Suppressor macrophage treated with lipopolysaccharide for 1 hour (primary cell): ENCODE results near the gene CA14.
"Not testable (repeated sequence)": the region's sequence is repeated elsewhere in the genome, so short reads cannot be mapped to it uniquely, and the experiment has no call there.

Experiments used
- DNase-seq, 3 donors: peaks; one replicate each; pipeline ENCODE4 v3.0.0-alpha.2; 2020 to 2022

CA14 gene

DNA sequence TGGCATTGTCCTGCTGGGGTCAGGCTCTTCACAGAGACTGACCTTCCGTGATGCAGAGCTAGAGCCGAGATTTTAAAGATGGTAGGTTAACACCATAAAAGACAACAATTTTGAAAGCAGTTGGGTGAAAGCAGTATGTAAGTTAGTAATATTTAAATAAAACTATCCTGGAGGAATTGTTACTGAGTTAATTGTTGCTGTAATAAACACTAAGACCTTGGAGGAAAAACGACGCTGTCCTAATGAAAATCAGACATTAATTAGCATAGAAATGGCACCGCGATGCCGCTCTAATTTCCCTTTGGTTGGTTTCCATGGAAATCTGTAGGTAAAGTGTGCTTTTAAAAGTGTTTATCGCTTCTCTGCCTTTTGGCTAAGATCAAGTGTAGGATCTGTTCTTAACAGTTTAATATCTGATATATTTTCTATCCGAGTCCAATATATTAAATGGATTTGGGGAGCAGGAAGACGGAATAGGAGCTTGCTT lies 20.9 kb upstream of the CA14 start:
- no peak for DNase-seq

DNA sequence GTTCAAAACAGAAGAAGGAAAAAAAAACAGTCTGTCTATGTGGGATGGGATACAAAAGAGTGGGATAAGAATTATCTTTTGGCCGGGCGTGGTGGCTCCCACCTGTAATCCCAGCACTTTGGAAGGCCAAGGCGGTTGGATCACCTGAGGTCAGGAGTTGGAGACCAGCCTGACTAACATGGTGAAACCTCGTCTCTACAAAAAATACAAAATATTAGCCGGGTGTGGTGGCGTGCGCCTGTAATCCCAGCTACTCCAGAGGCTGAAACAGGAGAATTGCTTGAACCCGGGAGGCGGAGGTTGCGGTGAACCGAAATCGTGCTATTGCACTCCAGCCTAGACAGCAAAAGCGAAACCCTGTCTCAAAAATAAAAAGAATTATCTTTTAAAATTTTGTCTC lies 20.4 kb upstream of the CA14 start:
- not testable (repeated sequence) for DNase-seq

DNA sequence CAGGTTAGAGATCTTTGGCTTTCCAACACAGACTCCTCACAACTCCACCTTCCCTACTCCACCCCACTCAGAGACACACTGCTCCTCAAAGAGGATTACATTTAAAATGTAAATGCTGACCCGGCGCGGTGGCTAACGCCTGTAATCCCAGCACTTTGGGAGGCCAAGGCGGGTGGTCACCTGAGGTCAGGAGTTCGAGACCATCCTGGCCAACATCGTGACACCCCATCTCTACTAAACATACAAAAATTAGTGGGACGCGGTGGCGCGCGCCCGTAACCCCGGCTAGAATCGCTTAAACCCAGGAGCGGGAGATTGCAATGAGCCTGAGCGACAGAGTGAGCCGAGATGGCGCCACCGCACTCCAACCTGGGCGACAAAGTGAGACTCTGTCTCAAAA lies 19.8 kb upstream of the CA14 start:
- DNase-seq: no peak

DNA sequence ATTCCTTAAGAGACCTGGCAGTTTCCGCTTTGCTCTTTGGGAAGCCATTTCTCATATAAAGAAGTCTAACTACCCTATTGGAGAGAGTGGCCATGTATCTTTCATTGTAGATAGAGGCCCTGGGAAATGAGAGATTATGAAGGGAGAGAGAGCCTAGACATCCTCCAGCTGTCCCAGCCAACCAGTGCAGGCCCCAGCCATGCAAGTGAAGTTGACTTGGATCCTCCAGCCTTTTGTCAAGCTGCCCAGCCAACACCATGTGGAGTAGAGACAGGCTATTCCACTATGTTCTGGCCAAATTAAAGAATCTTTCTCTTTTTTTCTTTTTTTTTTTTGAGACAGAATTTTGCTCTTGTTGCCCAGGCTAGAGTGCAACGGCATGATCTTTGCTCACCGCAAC lies 14.6 kb upstream of the CA14 start:
- DNase-seq: no peak

DNA sequence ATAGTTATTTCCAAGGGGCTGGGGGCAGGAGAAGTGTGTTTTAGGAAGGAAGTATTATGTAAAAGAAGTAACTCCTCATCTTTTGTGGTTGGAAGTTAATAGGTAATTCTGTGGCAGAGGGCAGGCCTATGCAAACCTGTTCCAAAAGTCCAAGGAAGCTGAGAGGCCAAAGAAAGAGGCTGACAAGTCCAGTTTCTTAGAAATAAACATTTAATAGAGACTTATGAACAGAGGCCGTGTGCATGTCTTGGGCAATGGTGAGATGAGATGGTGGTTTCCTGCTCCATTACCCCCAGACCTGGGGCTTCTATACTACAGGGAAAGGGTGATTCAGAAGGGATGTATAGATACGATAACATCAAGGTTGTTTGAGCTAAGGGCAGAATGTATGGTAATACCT lies 7.6 kb upstream of the CA14 start:
- DNase-seq: no peak

DNA sequence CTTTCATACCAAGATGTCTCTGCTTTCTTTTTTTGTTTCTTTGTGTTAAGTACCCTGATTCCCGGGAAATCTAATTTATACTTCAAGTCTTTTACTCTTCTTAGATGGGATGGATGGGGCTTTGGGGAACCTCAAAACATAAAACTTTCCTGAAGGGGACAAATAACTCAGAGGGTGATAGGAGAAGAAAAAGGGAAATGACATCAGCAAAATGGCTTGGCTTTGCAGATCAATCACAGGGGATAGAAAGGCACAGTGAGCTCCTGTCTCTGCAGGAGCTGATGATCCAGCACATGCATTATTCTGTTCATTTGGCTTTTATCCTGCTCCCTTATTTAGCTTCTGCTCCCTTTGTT lies 1.4 kb upstream of the CA14 start:
- no peak for DNase-seq

DNA sequence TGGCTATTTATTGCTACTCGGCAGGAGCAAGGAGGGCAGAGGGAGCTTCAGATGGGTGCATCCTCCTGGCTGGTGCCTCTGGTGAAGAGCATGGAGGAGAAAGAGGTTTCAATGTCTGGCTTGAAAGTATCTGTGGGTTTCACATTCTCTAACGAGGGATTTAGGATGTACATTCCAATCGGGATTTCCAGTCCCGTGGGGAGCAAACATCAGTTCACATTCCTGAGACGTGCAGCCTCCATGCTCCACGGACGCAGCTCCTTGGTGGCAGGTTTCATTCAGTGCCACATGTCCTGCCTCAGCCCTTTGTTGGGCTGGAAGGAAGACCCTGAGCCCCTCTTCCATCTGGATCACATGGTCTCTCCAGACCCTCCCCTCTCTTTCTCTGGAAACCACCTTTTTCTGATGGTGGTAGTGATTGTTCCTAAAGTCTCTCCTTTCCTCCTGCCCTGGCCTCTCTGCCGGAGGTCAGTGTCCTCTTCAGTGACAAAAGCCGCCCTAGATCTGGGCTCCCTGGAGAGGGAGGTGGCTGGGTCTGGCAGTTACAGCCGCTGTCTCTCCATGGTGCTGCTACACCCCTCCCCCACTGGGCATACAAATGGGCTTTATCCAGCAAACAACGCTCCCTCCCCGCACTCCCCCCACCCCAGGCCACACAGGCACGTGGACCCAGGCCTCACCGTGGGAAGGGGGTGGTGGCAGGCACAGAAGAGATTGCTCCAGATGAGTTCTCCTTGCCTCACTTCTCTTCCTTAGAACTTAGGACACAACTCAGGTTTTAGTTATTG lies 826 bp upstream of the CA14 start:
- no peak for DNase-seq

DNA sequence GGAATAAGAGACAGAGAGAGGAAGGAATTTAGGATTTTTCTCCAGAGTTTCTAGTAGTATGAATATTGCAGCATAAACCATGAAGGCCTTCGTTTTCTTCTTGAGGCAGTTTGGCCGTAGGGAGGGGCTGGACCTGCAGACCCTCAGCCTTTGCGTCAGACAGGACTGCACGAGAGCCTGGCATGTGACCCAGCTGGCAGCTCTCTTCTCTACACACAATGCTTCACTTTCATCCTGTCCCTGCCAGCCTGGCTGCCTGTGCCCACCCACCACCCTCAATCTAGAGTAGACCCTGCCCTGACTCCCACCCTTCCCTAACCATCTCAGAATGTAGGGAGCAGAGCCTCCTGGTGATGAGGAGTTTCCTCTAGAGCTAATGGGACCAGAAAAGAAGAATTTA lies 1.6 kb downstream of the CA14 start:
- DNase-seq: no peak

DNA sequence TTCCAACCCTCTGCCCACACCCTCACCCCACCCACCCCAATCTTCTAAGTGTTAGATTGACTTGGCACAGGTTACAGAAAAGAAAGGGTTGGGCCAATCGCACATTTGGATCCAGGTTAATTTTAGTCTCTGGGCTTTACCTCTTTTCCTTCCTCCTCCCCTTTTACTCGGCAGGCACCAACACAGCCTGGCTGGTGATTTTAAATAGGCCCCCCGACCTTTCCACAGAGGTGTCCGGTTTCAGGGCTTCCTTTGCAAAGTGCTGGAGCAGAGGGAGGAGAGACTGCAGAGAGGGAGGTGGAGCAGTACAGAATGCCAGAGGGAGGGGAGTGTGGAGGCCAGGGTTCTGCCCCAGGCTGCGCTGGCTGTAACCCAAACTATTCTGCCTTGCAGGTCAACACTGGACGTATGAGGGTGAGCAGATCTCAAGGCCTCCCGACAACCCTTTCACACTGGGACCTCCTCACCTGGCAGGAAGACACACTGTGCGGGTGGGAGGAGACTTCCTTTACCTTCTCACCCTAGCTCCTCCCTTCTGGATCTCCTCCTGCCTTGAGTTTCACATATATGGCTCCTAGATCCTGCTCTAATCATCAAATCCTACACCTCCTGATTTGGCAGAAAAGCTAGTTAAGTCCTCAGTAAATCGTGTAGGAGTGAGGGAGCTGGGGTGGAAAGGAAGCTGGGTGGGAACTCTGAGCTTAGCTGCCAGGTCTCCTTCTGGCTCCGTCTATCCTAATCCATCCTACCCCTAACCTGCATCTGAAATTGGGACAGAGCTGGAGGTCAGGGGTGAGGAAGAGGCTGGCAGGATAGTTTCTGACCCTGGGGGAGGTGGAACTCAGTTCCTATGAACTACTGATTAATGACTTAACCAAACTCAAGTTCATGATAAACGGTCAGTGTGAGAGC lies 2.4 kb downstream of the CA14 start:
- no peak for DNase-seq

DNA sequence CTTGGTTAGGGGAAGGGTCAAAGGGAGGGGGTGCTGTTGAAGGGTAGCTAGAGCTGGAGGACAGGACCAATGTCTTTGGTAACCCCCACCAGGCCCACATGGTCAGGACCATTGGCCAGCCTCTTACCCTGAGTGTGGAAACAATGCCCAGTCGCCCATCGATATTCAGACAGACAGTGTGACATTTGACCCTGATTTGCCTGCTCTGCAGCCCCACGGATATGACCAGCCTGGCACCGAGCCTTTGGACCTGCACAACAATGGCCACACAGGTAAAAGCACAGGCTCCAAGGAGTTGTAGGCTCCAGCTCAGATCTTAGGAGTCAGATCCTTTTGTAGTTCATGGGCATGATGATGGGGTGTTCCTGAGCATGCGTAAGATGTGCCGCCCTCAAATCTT lies 3.8 kb downstream of the CA14 start:
- DNase-seq: no peak

DNA sequence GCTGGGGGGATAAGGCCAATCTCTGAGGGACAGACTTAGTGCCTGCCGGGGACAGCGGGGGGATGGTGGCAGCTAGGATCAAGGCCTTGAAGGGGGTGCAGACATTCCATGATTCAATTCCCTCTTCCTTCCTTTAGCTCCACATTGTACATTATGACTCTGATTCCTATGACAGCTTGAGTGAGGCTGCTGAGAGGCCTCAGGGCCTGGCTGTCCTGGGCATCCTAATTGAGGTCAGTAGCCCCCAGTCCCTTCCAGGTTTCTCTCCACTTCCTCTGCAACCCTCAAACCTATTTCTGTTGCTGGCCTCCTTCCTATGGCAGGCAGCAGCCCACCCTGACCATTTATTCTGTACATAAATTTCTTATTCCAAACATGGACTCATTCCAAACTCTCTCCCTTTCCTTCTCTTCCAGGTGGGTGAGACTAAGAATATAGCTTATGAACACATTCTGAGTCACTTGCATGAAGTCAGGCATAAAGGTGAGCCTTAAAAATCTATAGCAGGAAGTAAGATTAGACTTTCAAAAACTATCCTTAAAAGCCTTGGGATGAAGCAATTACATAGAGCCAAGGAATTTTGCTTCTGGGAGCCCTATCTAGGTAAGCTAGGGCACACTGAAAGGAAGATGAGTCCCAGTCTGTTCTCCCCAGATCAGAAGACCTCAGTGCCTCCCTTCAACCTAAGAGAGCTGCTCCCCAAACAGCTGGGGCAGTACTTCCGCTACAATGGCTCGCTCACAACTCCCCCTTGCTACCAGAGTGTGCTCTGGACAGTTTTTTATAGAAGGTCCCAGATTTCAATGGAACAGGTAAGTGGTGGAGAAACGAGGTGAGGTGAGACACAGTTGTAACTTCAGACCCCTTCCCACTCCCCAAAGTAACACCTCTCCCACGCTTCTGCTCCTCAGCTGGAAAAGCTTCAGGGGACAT lies 5.1 kb downstream of the CA14 start:
- DNase-seq: no peak

DNA sequence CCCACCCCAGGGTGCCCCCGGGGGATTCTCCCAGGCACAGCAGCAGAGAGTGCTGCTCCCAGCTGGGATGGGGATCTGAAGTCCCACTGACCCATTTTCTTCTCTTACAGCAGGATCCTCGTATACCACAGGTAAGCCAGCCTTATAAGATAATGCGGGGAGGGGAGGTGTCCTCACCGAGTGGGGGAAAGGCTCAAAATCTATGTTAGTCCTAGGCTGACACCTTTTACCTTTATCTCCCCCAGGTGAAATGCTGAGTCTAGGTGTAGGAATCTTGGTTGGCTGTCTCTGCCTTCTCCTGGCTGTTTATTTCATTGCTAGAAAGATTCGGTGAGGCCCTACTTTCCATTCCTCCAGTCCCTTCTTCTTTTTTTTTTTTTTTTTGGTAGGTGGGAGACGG lies 6.0 kb downstream of the CA14 start:
- DNase-seq: no peak

DNA sequence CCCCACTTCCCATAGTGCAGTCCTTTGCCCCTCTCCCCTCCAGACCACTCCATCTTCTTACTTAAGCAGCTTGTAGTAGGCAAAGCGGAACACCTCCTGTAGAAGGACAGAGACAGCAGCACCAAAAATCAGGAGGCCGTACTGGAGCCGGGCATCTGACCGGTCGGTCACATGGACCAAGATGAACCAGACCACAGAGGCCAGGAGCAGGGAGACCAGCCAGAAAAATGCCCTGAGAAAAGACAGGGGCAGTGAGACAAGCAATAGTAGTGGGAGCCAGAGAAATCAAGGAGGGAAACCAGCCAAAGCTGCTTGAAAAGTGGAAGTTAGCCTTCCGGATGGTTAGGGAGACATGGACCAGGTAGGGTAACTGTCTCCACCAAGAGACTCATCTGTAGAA lies 10.3 kb downstream of the CA14 start:
- no peak for DNase-seq

DNA sequence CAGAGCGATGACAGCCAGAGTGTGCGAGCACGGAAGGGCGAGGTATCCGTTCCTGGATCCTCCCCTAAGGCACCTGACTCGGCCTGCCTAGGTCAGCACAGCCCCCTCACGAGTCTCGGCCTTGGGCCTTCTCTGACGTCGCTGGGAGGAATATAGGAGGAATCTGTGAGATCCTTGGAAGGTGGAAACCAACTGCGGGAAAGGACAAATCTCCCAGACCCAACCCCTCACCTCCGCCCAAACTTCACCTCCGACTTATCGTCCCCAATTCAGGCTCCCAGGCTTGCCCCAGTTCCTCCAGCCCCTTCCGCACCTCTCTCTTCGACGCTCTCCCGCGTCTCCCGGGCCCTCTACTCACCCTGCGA lies 10.7 kb downstream of the CA14 start:
- DNase-seq: peak; percentile 50 to 70 (median 51)

DNA sequence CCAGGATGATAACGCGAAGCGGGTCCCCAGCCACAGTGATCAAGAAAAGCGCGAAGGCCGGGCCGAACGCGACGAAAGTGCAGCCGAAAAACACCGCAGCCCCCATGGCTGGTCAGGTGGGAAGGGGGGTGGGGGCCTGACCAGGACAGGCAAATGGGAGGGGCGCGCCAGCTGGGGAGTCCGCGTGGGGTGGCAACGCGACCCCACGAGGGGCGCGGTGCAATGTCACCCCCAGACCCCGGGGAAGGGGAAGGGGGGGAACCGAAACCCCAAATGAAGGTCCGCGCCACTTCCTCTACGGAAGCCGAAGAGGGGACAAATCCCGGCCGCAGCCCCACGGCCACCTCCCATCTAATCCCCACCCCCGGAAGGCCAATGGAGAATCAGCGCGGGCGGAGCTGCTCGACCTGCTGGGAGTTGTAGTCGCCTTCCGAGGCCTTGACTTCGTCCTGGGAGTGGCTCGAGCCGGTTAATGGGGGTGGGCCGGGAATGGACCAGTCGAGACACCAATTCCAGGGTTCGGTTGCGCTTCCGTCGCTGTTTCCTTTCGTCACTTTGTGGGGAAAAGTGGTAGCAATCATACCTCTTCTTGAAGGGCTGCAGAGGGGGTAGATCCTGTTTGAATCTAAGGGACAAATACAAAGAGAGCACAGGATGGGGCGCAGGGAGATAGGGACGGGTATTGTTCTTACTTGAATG lies 11.3 kb downstream of the CA14 start, which contains the start of gene APH1A:
Gene APH1A, minus strand, starts transcription at position 312 of the 699 bp plus-strand sequence. Its CDS starts 206 bp downstream, at position 106.
- DNase-seq: peak; percentile 99

DNA sequence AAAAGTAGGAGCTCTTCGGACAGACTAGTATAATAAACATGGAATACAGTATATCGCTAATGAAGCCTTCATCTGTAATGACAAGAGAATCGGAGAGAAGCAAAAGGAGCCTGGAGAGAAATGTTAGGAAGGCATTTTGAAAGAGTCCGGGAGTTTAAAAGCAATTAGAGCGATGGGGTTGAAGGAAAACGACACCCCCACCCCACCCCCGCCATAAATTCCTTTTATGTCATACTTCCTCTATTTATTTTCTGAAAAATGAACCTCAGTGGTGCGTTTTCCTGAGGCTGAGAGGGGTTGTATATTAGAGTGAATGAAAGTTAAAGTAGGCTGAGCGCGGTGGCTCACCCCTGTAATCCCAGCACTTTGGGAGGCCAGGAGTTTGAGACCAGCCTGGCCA lies 11.9 kb downstream of the CA14 start:
- peak; percentile 67 to 78 (median 76) for DNase-seq

DNA sequence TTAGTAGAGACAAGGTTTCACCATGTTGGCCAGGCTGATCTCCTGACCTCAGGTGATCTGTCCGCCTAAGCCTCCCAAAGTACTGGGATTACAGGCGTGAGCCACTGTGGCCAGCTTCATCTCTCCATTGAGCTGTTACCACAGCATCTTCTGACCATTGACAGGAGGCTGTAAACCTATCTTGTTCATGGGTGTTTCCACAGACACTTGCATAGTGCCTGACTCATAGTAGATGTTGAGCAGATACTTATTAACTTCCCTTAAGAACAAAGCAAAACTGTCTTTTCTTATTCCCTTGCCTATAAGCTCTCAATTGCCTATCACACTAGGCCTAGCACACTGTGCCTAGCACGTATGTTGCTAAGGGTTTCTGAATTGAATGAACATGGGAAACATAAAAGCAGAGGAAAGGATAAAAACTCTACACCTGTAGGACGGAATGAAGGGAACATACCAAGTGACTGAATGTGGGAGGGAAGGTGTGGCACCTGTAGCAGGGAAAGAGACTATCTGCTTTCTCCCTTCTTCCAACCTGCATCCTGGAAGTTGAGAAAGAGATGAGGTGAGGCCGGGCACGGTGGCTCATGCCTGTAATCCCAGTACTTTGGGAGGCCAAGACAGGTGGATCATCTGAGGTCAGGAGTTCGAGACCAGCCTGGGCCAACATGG lies 13.9 kb downstream of the CA14 start:
- peak; percentile 53 to 80 (median 69) for DNase-seq

DNA sequence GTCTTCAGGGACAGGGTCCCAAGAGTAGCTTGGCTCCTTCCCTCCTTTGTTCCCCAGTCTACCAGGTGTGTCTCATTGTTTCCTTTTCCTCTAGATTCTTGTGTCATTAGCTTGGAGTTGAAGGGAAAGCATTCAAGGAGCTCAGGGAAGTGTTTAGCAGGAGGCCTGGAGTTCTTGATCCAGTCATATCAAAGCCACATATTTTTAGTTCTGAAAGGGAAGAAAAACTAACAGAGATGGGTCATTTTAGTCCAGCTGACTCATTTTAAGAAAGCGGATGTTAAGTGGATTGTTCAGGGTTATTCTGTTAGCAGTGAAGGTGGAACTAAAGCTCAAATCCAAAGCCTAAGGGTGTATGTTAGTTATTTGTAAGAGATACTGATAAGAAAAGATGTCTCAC lies 15.7 kb downstream of the CA14 start:
- DNase-seq: peak; percentile 31 to 79 (median 75)

DNA sequence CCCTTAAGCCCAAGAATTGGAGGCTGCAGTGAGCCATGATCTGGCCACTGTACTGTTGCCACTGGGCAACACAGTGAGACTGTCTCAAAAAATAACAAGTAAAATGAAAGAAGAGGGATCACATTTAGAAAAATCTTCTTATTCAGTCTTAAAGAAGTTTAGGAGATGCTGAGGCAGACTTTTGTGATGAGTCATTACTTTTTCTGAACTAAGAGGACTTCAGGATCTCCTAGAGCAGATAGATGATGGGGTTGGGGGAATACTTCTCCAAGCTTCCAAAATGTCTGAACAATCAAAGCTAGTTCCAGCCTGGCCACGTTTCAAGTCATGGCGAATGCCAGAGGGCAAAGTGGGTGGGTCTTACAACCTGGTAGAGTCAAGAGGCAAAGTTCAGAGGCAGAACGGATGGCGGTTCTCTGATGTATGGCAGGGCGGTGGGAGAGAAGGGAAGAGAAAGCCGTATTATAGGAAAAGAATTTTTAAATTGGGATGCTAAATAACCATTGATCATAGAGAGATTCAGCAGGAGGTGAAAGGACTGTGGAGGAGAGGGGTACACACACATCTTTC lies 22.6 kb downstream of the CA14 start:
- no peak for DNase-seq

DNA sequence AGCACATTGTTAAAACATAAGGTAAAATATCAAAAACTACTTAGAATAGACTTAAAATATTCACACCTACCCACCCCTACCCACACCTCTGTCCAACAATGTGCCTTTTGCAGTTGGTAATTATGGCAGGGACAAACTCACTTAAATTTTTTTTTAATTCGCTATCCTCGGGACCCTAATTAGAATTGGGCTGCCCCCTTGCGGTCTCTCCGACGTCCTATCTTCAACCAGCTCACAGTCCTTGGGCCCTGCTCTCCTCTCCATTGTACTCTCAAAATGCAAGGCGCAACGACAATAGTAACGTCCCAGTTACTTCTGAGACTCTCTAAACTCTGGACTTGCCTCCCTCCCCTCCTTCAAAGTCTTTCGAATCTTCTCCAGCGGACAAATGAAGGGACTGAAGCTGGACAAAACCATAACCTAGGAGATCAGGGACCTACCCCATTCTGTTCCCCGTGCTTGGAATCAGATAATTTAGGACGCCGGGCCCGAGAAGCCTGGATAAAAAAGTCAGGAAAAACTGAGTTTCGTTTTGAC lies 23.7 kb downstream of the CA14 start:
- peak; percentile 76 to 84 (median 79) for DNase-seq
